CD8-positive, alpha-beta memory T cell (primary cell): Measurements from ENCODE around the gene DISP2. TPM values are rescaled to one million over a fixed set of nuclear protein-coding genes. Genes with fewer than 3 reads are reported as not detected.
A peak's percentile ranks its signal among the peaks of the same experiment; 100 is the strongest.

ENCODE experiments used
- CTCF ChIA-PET: fragments of 350-600 bp; sonication (Branson Sonifier 250); formaldehyde crosslinking; loops from one replicate; lab custom pipeline; 2021; ENCODE audit warnings: antibody characterized with exemption; lab: Charles Lee
- POLR2A ChIA-PET: fragments of 350-600 bp; sonication (Branson Sonifier 250); formaldehyde crosslinking; loops from one replicate; lab custom pipeline; 2021; ENCODE audit warnings: antibody characterized with exemption; lab: Charles Lee
- DNase-seq, 5 donors: peaks; one replicate each; pipeline versions ENCODE4 v3.0.0 to v3.0.0-alpha.2; 2020 to 2022; ENCODE audit warnings: mixed read lengths in 1 of 5
- H3K27ac ChIP-seq: one replicate; pipeline ENCODE4 v1.7.0; 2013; ENCODE audit warnings: low read depth, mild to moderate bottlenecking, low read length, moderate library complexity
- H3K27me3 ChIP-seq: 2 replicates; pipeline ENCODE4 v1.7.0; 2013; ENCODE audit warnings: low read length, mild to moderate bottlenecking; ENCODE audit not compliant: insufficient read depth, poor library complexity, severe bottlenecking
- H3K36me3 ChIP-seq: 2 replicates; pipeline ENCODE4 v1.7.0; 2013; ENCODE audit warnings: mild to moderate bottlenecking, low read length, moderate library complexity; ENCODE audit not compliant: insufficient read depth
- H3K4me1 ChIP-seq: 2 replicates; pipeline ENCODE4 v1.7.0; 2013; ENCODE audit warnings: mild to moderate bottlenecking, low read length, moderate library complexity; ENCODE audit not compliant: insufficient read depth
- H3K4me3 ChIP-seq: 2 replicates; pipeline ENCODE4 v1.7.0; 2013; ENCODE audit warnings: mild to moderate bottlenecking, low read length
- H3K9me3 ChIP-seq: 2 replicates; pipeline ENCODE4 v1.7.0; 2013; ENCODE audit warnings: mild to moderate bottlenecking, low read length
- H3K27ac Mint-ChIP-seq, 8 donors: one replicate each; pipeline ENCODE4 v1.8.0; 2020 to 2021; ENCODE audit warnings: mixed read lengths in 8 of 8, mild to moderate bottlenecking in 6 of 8, inconsistent platforms in 3 of 8, moderate library complexity in 3 of 8
- H3K27me3 Mint-ChIP-seq, 2 donors: one replicate each; pipeline ENCODE4 v1.8.0; 2020 to 2021; ENCODE audit warnings: mixed read lengths in 2 of 2, mild to moderate bottlenecking in 1 of 2, moderate library complexity in 1 of 2
- H3K36me3 Mint-ChIP-seq, 3 donors: one replicate each; pipeline ENCODE4 v1.8.0; 2020 to 2021; ENCODE audit warnings: mixed read lengths in 3 of 3, inconsistent platforms in 1 of 3, mild to moderate bottlenecking in 1 of 3
- H3K4me1 Mint-ChIP-seq, 3 donors: one replicate each; pipeline ENCODE4 v1.8.0; 2020 to 2021; ENCODE audit warnings: mixed read lengths in 3 of 3, inconsistent platforms in 1 of 3, mild to moderate bottlenecking in 1 of 3
- H3K4me3 Mint-ChIP-seq, 7 donors: one replicate each; pipeline ENCODE4 v1.8.0; 2020 to 2021; ENCODE audit warnings: mixed read lengths in 7 of 7, mild to moderate bottlenecking in 6 of 7, moderate library complexity in 4 of 7, inconsistent platforms in 2 of 7
- H3K9me3 Mint-ChIP-seq, 5 donors: one replicate each; pipeline ENCODE4 v1.8.0; 2020 to 2022; ENCODE audit warnings: mixed read lengths in 5 of 5, mild to moderate bottlenecking in 3 of 5, moderate library complexity in 2 of 5, inconsistent platforms in 1 of 5
- polyA plus RNA-seq: library from polyadenylated mRNA; unstranded; fragments of 300-500 nt; fragmentation: Illumina TruSeq; gene quantifications from one replicate; pipeline ENCODE4 v1.2.3, GENCODE V29; 2021
- total RNA-seq, 2 experiments: library from RNA; stranded (reverse); gene quantifications; one replicate each; pipeline ENCODE4 v1.2.3, GENCODE V29; 2021

The DISP2 gene
- total and polyA plus RNA-seq, 3 experiments from 2014 or later, result 0.18 to 1.1 (median 1.1) TPM

DNA sequence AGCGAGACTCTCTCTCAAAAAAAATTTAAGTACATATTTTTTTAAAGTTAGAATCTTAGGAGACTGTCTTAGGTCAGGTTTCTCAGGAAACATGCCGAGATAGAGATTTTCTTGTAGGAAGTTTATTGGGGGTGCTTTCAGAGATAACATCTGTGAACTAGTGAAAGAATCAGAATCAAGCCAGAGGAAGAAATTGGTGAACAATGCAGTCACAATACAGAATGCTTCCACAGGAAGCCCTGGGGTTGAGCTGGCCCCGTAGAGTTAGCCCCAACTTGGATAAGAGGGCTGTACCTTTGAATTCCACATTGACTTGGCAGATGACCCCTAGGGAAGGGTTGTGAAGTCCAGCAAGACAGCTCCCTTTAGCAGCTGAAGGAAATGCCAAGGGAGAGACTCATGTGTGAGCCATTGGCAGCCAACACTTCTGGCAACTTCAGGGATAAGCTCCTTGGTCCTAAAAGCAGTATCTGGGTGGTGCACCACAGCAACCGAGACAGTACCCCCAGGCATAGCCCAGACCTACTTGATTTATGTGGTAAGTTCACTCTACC, 43.2 kb upstream of the DISP2 start:
- Mint-ChIP-seq H3K36me3 (no peaks in the 10 kb centered on the region), H3K9me3 (no peaks in the 10 kb centered on the region), H3K27ac (peak overlapping the region in 5 of 8 donors; percentile 50 to 92 (median 51)), H3K4me1 (peaks cover 22 to 38% (median 27%) of the 10 kb centered on the region in 3 donors), H3K27me3 (peaks cover 0 to 3% of the 10 kb centered on the region in 2 donors), H3K4me3 (no peak overlapping the region)
- POLR2A ChIA-PET, result no interaction called here
- Histone ChIP-seq H3K9me3 (no peaks in the 10 kb centered on the region), H3K4me1 (peaks cover 32% of the 10 kb centered on the region), H3K27me3 (no peaks in the 10 kb centered on the region), H3K4me3 (no peak overlapping the region), H3K27ac (no peak overlapping the region), H3K36me3 (no peaks in the 10 kb centered on the region)
- no peak for DNase-seq
- CTCF ChIA-PET, result interaction anchor here (0.9 to 12.0 kb wide), 4 partner anchors 10 to 40 kb away, joined by 3 to 258 read pairs (median 96); partner anchors contain the start of genes ANKRD63 and CCDC9B

DNA sequence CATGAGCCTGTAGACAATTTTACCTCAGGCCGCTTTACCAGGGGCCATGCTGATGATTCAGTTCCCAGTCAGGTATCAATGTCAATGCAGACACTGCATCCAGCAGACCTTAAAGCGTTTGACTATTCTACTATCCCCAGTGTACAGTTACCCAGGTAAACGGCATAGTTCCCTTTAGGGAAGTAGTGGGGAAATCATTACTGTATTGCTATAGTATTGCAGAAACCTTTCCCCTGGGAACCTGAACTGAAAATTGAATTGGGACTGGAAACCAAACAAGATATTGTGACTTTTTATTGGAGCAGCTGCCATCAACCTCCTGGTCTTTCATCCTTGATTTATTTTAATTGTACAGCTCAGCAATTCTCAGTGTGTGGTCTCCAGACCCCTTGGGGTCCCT, 41.1 kb upstream of the DISP2 start:
- Mint-ChIP-seq H3K4me1 (peaks cover 20 to 41% (median 30%) of the 10 kb centered on the region in 3 donors), H3K36me3 (no peaks in the 10 kb centered on the region), H3K9me3 (no peaks in the 10 kb centered on the region), H3K27me3 (peaks cover 0 to 3% of the 10 kb centered on the region in 2 donors), H3K27ac (peak overlapping the region in 1 of 8 donors; percentile 58), H3K4me3 (peak overlapping the region in 1 of 7 donors; percentile 43)
- DNase-seq, result no peak
- Histone ChIP-seq H3K27me3 (no peaks in the 10 kb centered on the region), H3K4me1 (peaks cover 29% of the 10 kb centered on the region), H3K36me3 (no peaks in the 10 kb centered on the region), H3K9me3 (no peaks in the 10 kb centered on the region), H3K27ac (no peak overlapping the region), H3K4me3 (no peak overlapping the region)
- CTCF ChIA-PET, result interaction anchor here (7.7 to 12.0 kb wide), 3 partner anchors 7 to 42 kb away, joined by 121 to 258 read pairs (median 189); partner anchors contain the start of genes CCDC9B and PLCB2
- POLR2A ChIA-PET, result interaction anchor here (0.5 to 1.5 kb wide), 2 partner anchors 10 to 119 kb away, joined by 5 to 6 read pairs; no protein-coding TSS in a partner anchor

GRCh38 chr15:40317580-40317979, 40.4 kb upstream of the DISP2 start:
- Mint-ChIP-seq H3K27me3 (peaks cover 0 to 3% of the 10 kb centered on the region in 2 donors), H3K4me1 (peaks cover 24 to 43% (median 27%) of the 10 kb centered on the region in 3 donors), H3K27ac (no peak overlapping the region), H3K9me3 (no peaks in the 10 kb centered on the region), H3K4me3 (no peak overlapping the region), H3K36me3 (no peaks in the 10 kb centered on the region)
- Histone ChIP-seq H3K4me3 (no peak overlapping the region), H3K9me3 (no peaks in the 10 kb centered on the region), H3K27me3 (no peaks in the 10 kb centered on the region), H3K4me1 (peaks cover 29% of the 10 kb centered on the region), H3K27ac (no peak overlapping the region), H3K36me3 (no peaks in the 10 kb centered on the region)
- POLR2A ChIA-PET, result no interaction called here
- CTCF ChIA-PET, result interaction anchor here (1.0 to 12.0 kb wide), 4 partner anchors 8 to 107 kb away, joined by 4 to 189 read pairs (median 62); partner anchors contain the start of genes CCDC9B and PLCB2
- DNase-seq, result no peak

DNA sequence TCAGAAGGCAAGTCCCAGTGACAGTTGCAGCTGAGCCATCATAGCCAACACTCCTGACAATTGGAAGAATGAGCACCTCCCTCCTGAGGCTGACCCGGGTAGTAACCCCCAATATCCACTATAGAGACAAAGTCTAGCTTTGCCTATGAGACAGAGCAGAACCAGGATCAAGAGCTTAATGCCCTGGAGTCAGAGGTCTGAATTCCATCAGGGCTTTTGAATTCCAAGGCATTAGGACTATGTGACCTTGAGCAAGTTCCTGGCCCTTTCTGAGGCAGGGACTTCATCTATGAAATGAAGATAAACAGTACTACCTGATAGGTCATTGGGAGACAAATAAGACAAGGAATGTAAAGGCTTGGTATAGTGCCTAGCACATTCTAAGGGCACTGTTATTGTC, 37.6 kb upstream of the DISP2 start:
- Mint-ChIP-seq H3K36me3 (no peaks in the 10 kb centered on the region), H3K4me1 (peaks cover 19 to 35% (median 23%) of the 10 kb centered on the region in 3 donors), H3K4me3 (peak overlapping the region in 1 of 7 donors; percentile 72), H3K9me3 (no peaks in the 10 kb centered on the region), H3K27me3 (peaks cover 0 to 3% of the 10 kb centered on the region in 2 donors), H3K27ac (no peak overlapping the region)
- POLR2A ChIA-PET, result interaction anchor here (1.0 kb wide), 1 partner anchor 13 kb away, joined by 3 read pairs; the partner anchor contains the start of gene PLCB2
- Histone ChIP-seq H3K4me1 (peaks cover 21% of the 10 kb centered on the region), H3K27me3 (no peaks in the 10 kb centered on the region), H3K36me3 (no peaks in the 10 kb centered on the region), H3K4me3 (no peak overlapping the region), H3K27ac (no peak overlapping the region), H3K9me3 (no peaks in the 10 kb centered on the region)
- no peak for DNase-seq
- CTCF ChIA-PET, result interaction anchor here (1.0 to 7.7 kb wide), 13 partner anchors 8 to 102 kb away, joined by 3 to 121 read pairs (median 6); partner anchors contain the start of genes ANKRD63, CCDC9B, IVD and PLCB2

DNA sequence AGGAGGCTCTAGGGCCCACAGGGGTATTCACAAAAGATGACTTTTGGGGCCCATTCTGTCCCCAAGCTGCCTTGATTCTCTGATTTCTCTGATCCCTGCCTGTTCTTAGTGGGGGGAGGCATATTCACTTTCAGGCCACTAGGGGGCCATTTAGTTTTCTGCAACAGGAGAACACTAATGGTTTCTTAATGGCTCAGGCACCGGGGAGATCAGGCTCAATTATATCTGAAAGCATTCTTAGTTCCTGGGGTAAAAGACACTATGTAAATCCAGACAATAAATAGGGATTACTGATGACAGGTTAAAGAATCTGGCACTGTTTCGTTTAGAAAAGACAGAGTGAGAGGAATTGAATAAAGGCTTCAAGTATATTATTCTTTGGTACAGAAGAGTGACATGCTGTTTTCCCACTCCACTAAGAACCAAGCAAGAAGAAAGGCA, 37.1 kb upstream of the DISP2 start:
- Histone ChIP-seq H3K9me3 (no peaks in the 10 kb centered on the region), H3K36me3 (no peaks in the 10 kb centered on the region), H3K27ac (no peak overlapping the region), H3K4me3 (no peak overlapping the region), H3K4me1 (peaks cover 23% of the 10 kb centered on the region), H3K27me3 (no peaks in the 10 kb centered on the region)
- ChIA-PET CTCF (interaction anchor here (0.9 to 7.7 kb wide), 16 partner anchors 11 to 101 kb away, joined by 3 to 121 read pairs (median 6); partner anchors contain the start of genes ANKRD63, CCDC9B, DISP2 and IVD), POLR2A (interaction anchor here (1.1 kb wide), 1 partner anchor 17 kb away, joined by 8 read pairs; no protein-coding TSS in a partner anchor)
- peaks cover 0 to 3% of the 10 kb centered on the region in 2 donors for H3K27me3 Mint-ChIP-seq
- H3K4me3 Mint-ChIP-seq, result peak overlapping the region in 4 of 7 donors; percentile 11 to 78 (median 22)
- H3K9me3 Mint-ChIP-seq, result no peaks in the 10 kb centered on the region
- H3K36me3 Mint-ChIP-seq, result no peaks in the 10 kb centered on the region
- H3K4me1 Mint-ChIP-seq, result peaks cover 22 to 34% (median 26%) of the 10 kb centered on the region in 3 donors
- peak in 4 of 5 donors; percentile 37 to 70 (median 67) for DNase-seq
- peak overlapping the region in 6 of 8 donors; percentile 1 to 86 (median 58) for H3K27ac Mint-ChIP-seq

- H3K27ac ChIP-seq, result no peak overlapping the region
- CTCF ChIA-PET, result interaction anchor here (0.7 to 7.7 kb wide), 24 partner anchors 9 to 218 kb away, joined by 3 to 121 read pairs (median 5); partner anchors contain the start of genes ANKRD63, CCDC9B and PLCB2
Observed at GRCh38 chr15:40322531-40323238, 35.3 kb upstream of the DISP2 start.

DNA sequence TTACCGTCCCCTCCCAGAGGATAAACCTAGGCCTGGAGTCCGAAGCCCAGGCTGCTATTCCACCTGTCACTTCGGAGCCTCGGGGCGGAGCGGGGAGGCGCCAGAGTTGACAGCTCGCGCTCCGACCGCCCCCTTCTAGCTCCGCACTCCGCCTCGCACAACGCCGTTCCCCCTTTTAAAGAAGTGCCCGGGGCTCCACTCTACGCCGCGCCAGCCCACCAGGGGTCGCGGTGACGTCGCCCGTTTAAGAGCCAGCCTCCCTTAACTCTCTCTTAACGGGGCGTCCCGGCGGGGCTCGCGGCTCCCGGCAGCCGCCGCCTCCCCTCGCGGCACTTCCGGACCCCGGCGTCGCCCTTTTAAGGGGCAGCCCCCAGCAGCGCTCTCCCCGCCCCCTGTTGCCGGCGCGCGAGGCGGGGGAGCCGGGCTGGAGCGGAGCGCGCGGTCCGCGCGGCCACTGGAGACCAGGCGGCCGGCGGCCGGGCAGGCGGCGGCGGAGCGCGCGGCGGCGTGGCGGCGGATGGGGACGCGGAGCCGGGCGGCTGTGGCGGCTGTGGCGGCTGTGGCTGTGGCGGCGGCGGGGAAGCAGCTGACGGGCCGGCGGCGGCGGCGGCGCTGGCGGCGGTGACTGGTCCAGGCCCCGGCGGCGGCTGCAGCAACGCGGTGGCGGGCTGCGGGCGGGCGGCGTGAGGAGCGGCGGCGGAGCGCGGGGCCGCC, 34.6 kb upstream of the DISP2 start, which contains the start of gene INAFM2:
Gene INAFM2 (plus strand): TSS at position 454 of the 714 bp plus-strand sequence. CDS start 364 bp downstream, outside the sequence.
- Histone ChIP-seq H3K27me3 (no peaks in the 10 kb centered on the region), H3K9me3 (no peaks in the 10 kb centered on the region), H3K4me3 (peak within 1 kb of the TSS; percentile 40), H3K36me3 (no peaks in the 10 kb centered on the region), H3K27ac (peak within 1 kb of the TSS; percentile 39), H3K4me1 (peaks cover 23% of the 10 kb centered on the region)
- peak; percentile 86 to 94 (median 90) for DNase-seq
- peak within 1 kb of the TSS; percentile 64 to 89 (median 83) for H3K4me3 Mint-ChIP-seq
- peak within 1 kb of the TSS; percentile 14 to 96 (median 68) for H3K27ac Mint-ChIP-seq
- peaks cover 22 to 42% (median 29%) of the 10 kb centered on the region in 3 donors for H3K4me1 Mint-ChIP-seq
- peaks cover 0 to 3% of the 10 kb centered on the region in 2 donors for H3K27me3 Mint-ChIP-seq
- ChIA-PET CTCF (interaction anchor here (0.7 to 7.7 kb wide), 23 partner anchors 8 to 219 kb away, joined by 3 to 121 read pairs (median 5); partner anchors contain the start of genes ANKRD63, CCDC9B and PLCB2), POLR2A (interaction anchor here (0.6 to 2.3 kb wide), 9 partner anchors 8 to 216 kb away, joined by 3 to 20 read pairs (median 3); partner anchors contain the start of genes ANKRD63, BMF and PLCB2)
- no peaks in the 10 kb centered on the region for H3K9me3 Mint-ChIP-seq
- no peaks in the 10 kb centered on the region for H3K36me3 Mint-ChIP-seq

More at GRCh38 chr15:40322531-40323238, 35.3 kb upstream of the DISP2 start:
- Histone ChIP-seq H3K4me1 (peaks cover 23% of the 10 kb centered on the region), H3K36me3 (no peaks in the 10 kb centered on the region), H3K4me3 (peak overlapping the region; percentile 40), H3K9me3 (no peaks in the 10 kb centered on the region), H3K27me3 (no peaks in the 10 kb centered on the region)
- H3K4me1 Mint-ChIP-seq, result peaks cover 22 to 42% (median 29%) of the 10 kb centered on the region in 3 donors
- H3K27me3 Mint-ChIP-seq, result peaks cover 0 to 3% of the 10 kb centered on the region in 2 donors
- POLR2A ChIA-PET, result interaction anchor here (0.6 to 2.3 kb wide), 9 partner anchors 9 to 215 kb away, joined by 3 to 20 read pairs (median 3); partner anchors contain the start of genes ANKRD63, BMF and PLCB2
- H3K27ac Mint-ChIP-seq, result peak overlapping the region in 7 of 8 donors; percentile 14 to 96 (median 64)
- H3K4me3 Mint-ChIP-seq, result peak overlapping the region; percentile 64 to 87 (median 80)
- H3K36me3 Mint-ChIP-seq, result no peaks in the 10 kb centered on the region
- peak in 1 of 5 donors; percentile 8 for DNase-seq
- H3K9me3 Mint-ChIP-seq, result no peaks in the 10 kb centered on the region
